Stimulated activated CD4-positive, alpha-beta T cell treated with anti-CD3 and anti-CD28 coated beads, Interleukin-12 subunit alpha, Interleukin-12 subunit beta, amount 100 ng/mL, for 24 hours (primary cell): Measurements from ENCODE around the gene SMARCAL1.
"Not testable (repeated sequence)": the region's sequence is repeated elsewhere in the genome, so short reads cannot be mapped to it uniquely, and the experiment has no call there.

ENCODE experiments used
- DNase-seq, 2 experiments: peaks; one replicate each; pipeline ENCODE4 v3.0.0-alpha.2; 2020; ENCODE audit warnings: low read depth in 2 of 2

SMARCAL1 gene

GRCh38 chr2:216501854-216502253 lies 89.6 kb downstream of the SMARCAL1 start:
- no peak for DNase-seq

GRCh38 chr2:216502381-216503158 lies 90.3 kb downstream of the SMARCAL1 start:
- DNase-seq, result no peak

- no peak for DNase-seq
Observed at GRCh38 chr2:216503159-216503629, 90.9 kb downstream of the SMARCAL1 start.

- DNase-seq, result no peak
Observed at GRCh38 chr2:216503697-216504375, 91.6 kb downstream of the SMARCAL1 start.

GRCh38 chr2:216504376-216504762 lies 92.1 kb downstream of the SMARCAL1 start:
- no peak for DNase-seq

- DNase-seq, result no peak
Observed at GRCh38 chr2:216505133-216506106, 93.1 kb downstream of the SMARCAL1 start.

GRCh38 chr2:216507220-216508160 lies 95.2 kb downstream of the SMARCAL1 start:
- DNase-seq, result no peak

GRCh38 chr2:216508229-216508628 lies 95.9 kb downstream of the SMARCAL1 start:
- DNase-seq, result no peak

GRCh38 chr2:216516730-216517350 lies 104.6 kb downstream of the SMARCAL1 start:
- DNase-seq, result no peak

- DNase-seq, result no peak
Observed at GRCh38 chr2:216517447-216518225, 105.4 kb downstream of the SMARCAL1 start.

GRCh38 chr2:216518566-216519119 lies 106.4 kb downstream of the SMARCAL1 start:
- not testable (repeated sequence) for DNase-seq

GRCh38 chr2:216519154-216519762 lies 107.0 kb downstream of the SMARCAL1 start:
- DNase-seq, result no peak

GRCh38 chr2:216520112-216520511 lies 107.8 kb downstream of the SMARCAL1 start:
- DNase-seq, result no peak

- DNase-seq, result no peak
Observed at GRCh38 chr2:216522892-216523502, 110.7 kb downstream of the SMARCAL1 start.

GRCh38 chr2:216525972-216526371 lies 113.7 kb downstream of the SMARCAL1 start:
- DNase-seq, result no peak

GRCh38 chr2:216526939-216527338 lies 114.7 kb downstream of the SMARCAL1 start:
- DNase-seq, result no peak

GRCh38 chr2:216527600-216527999 lies 115.3 kb downstream of the SMARCAL1 start:
- no peak for DNase-seq

- DNase-seq, result no peak
Observed at GRCh38 chr2:216532562-216532961, 120.3 kb downstream of the SMARCAL1 start.
